RPMI8226 (cell line): ENCODE measurements around the gene TFEB.

ENCODE experiments used
- DNase-seq: peaks from one replicate; pipeline ENCODE4 v3.0.0-alpha.2; 2015

Gene TFEB

GRCh38 chr6:41671376-41671775 is 64.0 kb downstream of the TFEB start:
- DNase-seq = no peak

GRCh38 chr6:41670703-41671360 is 64.6 kb downstream of the TFEB start:
- no peak for DNase-seq

DNA sequence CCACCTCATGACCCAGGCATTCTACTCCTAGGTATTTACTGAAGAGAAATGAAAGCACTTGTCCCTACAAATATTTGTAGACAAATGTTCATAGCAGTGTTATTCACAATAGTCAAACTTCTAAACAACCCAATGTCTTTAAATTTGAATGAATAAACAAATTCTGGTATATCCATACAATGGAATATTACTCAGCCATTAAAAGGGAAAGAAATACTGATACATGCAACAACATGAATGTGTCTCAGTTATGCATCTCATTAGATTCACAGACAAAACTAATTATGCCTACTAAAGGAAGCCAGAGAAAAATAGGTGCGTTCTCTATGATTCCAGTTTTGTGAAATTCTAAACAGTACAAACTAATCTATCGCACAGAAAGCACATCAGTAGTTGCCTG is 66.4 kb downstream of the TFEB start:
- no peak for DNase-seq

DNA sequence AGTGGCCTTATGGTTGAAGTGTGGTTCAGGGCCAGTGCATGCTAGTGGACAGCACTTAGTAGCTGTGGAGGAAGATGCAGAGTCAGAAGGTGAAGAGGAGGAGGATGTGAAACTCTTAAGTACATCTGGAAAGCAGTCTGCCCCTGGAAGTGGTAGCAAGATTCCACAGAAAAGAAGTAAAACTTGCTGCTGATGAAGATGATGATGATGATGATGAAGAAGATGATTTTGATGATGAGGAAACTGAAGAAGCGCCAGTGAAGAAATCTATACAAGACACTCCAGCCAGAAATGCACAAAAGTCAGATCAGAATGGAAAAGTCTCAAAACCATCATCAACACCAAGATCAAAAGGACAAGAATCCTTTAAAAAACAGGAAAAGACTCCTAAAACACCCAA is 68.2 kb downstream of the TFEB start:
- DNase-seq = no peak

DNA sequence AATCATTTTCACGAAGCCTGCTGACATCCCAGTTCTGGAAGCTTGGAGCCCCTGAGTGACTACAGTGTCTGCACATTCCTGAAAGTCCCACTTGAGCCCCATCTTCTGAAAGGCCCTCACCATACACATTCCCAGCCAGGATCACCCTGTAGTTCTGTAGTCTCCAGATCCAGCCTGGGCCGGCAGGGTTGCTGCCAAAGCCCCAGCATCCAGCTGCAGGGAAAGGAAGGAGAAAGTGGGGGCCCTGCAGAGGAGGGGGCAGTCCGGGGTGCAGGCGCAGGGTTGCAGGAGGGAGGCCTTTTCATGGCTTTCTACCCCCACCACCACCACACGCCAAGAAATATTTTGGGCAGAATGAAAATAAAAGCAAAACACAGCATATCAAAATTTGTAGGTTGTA is 71.1 kb downstream of the TFEB start:
- DNase-seq = no peak

GRCh38 chr6:41663568-41663967 is 71.8 kb downstream of the TFEB start:
- DNase-seq = no peak

DNA sequence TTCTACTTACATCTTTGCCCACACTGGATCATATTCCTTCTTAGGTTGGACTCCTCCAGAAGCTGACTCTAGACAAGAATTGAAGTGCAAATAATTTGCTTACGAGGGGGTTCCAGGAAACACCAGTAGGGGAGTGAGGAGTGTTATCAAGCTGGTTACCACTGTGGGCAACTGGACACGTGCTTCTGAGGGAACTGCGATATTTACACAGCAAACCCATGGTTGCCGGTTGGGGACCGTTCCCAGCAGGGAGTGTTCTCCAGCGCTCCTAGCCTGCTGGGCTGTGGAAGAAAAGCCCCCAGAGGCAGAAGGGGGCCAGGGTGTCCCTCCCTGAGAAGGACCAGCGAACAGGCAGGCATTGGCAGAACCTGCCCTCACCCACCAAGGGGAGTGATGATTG is 75.5 kb downstream of the TFEB start:
- DNase-seq = no peak

GRCh38 chr6:41658636-41659035 is 76.8 kb downstream of the TFEB start:
- no peak for DNase-seq

DNA sequence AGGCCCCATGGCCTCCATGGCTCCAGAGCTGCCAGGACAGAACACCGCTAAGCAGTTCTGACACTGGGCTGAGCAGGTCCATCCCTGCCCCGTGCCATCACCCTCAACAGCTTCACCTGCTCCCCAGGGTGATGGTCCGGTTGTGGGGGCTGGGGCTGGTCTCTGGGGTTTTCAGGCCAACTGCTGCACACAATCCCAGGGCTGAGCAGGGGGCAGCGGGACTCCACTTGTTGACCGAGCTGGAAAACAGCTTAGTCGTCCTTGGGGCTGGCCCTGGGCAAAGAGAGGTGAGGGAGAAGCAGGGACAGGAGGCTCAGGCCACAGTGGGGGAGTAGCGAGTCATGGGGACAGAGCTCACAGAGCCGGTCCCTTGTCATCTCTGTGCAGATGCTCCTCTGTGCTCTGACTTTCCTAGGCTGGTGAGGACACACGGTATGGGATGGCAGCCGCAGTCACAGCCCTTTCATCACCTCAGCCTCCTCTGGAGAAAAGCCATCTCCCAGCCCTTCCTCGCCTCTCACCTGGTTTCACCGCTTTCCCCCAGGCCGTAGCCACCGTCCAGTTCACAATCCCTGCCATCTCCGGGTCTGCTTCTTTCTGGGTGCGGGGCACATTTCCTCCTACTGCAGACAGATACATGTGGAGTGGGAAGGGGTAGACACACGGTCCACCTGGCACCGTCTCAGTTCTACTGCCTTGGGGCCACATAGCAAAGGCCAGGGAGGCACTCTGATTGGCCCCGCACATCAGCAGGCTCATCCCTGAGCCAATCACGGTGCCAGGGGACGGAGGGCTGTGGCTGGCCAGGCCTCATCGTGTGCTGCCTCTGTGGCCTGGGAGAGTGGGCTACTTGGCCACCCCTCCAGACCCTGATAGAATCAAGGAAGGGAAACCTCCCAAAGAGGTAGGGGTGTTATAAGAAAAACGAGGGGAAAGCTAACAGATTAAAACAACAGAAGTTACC is 78.0 kb downstream of the TFEB start:
- no peak for DNase-seq

- no peak for DNase-seq
Observed at GRCh38 chr6:41656002-41656691, 79.3 kb downstream of the TFEB start.

DNA sequence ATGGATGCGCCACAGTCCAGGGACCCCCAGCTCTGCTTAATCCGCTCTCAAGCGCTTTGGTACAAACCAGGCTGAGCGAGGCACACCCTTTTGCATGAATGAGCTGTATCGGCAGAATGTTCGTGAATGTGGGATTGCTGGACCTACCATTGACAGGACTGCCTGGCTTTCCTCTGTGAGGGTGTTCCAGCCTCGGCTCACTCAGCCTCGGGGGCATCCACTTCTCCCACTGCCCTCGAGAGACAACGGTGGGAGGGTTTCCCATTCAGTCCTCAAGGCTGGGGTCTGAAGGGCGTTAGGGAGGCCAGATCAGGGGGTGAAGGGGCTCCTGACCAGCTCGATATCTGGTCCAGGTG is 79.8 kb downstream of the TFEB start:
- DNase-seq = no peak

DNA sequence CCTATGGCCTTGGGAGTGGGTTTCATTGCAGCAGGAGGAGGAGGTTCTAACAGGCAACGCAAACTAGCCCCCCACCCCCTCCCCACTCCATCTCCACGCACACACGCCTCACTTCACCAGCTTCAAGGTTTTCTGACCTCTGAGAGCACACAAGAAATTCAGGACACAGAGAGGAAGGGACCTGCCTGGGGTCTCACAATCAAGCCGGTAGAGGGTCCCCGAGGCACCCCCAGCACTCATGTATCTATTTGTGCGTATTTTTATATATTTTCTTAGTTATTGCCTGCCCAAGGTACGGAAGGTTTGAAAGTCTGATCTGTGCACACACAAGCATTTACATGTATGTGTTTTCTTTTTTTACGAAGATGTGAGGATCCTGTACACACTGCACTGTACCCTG is 80.2 kb downstream of the TFEB start:
- no peak for DNase-seq

DNA sequence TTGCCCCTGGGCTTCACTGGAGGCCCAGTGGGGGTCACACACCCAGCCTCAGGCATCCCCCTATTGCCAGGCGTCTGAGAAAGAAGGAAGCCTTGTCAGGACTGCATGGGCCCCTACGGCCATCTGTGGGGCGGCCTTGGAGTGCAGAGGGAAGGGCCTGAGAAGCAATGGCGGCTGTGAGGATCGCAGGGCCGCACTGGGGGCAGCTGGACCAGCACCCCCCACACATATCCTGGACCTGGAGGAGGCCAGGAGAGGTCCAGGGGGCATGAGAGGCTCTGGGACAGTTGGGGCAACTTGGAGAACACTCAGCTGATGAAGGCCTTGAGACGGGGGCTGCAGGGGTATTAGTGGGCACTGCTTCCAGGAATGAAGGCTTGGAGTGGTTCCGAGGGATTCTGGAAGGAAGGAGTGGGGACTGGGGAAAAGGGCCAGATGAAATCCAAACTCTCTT is 80.7 kb downstream of the TFEB start:
- DNase-seq = no peak

- no peak for DNase-seq
Observed at GRCh38 chr6:41654151-41654697, 81.2 kb downstream of the TFEB start.

DNA sequence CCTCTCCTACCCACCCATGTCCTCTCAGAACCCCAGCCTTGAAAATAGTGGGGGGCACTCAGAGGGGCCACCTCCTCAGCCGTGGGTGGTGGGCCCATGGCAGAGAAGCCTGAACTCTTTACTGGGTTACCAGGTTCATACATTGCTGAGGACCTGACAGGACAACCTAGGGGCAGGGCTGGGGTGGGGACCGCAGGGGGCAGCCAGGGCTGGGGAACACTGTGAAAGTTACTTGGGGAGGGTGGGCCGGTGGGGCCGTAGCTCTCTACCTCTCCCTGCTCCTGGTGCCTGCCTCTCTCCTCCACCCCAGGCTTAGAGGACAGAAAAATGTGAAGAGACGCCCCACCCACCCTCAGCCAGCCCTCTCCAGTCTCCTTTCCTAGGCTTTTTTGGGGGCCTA is 81.7 kb downstream of the TFEB start:
- no peak for DNase-seq

DNA sequence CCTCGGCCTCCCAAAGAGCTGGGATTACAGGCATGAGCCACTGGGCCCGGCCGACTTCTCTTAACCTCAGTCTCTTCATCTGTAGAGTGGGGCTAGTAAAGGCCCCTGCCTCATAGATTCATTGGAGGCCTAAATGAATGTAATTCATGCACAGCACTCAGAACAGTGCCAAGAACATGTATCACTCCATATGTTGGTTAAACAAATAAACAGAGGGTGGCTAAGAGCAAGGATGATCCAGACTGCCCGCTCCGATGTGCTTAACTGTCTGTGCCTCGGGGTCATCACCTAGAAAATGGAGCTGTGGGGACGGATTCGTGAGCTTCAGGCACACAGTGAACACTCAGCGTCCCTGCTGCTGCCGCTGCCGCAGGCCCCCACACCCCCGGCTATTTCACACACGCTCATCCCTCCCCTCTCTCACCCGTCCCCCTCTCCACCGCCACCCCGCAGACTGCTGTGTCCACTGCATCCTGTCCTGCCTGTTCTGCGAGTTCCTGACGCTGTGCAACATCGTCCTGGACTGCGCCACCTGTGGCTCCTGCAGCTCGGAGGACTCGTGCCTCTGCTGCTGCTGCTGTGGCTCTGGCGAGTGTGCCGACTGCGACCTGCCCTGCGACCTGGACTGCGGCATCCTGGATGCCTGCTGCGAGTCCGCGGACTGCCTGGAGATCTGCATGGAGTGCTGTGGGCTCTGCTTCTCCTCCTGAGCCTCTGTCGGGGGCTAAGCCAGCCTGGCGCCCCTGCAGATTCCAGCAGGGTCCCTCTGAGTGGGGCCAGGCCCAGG is 82.3 kb downstream of the TFEB start:
- peak; percentile 51 for DNase-seq

DNA sequence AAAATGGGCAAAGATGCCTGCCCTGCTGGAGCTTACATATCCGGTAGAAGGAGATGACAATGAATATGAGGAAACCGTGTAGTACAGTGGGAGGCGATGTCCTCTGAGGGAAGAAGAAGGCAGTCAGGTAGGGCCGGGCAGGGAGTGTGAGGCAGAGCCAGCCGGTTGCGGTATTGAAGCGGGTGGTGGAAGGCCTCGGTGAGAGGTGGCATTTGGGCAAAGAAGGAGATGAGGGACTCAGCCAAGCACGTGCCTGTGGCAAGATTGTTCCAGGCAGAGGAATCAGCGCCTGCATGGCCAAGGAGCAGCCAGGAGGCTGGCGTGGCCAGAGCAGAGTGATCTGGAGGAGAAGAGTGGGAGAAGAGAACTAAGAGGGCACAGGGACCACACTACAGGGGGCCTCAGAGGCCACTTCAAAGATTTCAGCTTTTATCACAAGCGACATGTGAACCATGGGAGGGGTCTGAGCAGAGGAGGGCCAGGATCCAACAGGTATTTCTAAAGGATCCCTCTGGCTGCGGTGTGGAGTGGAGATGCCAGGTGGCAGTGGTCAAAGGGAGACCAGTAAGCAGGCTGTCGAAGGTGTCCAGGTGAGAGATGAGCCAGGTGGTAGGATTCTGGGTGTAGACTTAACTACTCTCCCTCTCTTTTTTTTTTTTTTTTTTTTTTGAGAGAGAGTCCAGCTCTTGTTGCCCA is 83.3 kb downstream of the TFEB start:
- no peak for DNase-seq

- DNase-seq = no peak
Observed at GRCh38 chr6:41651246-41651961, 84.0 kb downstream of the TFEB start.

DNA sequence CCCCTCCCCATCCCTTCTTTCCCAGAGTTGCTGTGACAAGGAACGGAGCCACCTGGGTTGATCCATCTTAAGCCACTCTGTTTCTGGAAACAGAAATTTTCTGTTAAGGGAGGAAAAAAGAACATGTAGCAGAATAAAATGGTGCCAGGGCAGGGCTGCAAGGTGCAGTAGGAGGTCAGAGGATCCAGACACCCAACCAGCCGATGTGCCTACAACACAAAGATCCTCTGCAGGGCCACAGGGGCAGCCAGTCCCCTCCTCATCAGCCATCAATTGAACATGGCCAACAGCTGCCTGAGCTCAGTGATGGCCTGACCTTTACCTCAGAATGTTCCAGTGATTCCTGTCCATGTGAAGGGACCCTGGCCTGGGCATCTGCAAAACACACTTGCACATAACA is 85.3 kb downstream of the TFEB start:
- no peak for DNase-seq

GRCh38 chr6:41649596-41649995 is 85.8 kb downstream of the TFEB start:
- DNase-seq = no peak

GRCh38 chr6:41648921-41649320 is 86.5 kb downstream of the TFEB start:
- no peak for DNase-seq
